ENCODE results near the gene ABHD11. TPM values are rescaled to one million over a fixed set of nuclear protein-coding genes. Genes with fewer than 3 reads are reported as not detected.
A peak's percentile ranks its signal among the peaks of the same experiment; 100 is the strongest.

ABHD11 gene
- total and polyA plus RNA-seq, 9 of the 15 experiments (the other 6 are each of a cell fraction or from before 2014, with no cell fraction given) = 7.7 to 44.2 (median 18.9) TPM

GRCh38 chr7:73699370-73700068, 39.1 kb downstream of the ABHD11 start:
- 87% methylated on average over 15 of the region's 15 CpGs for WGBS (ENCODE audit: insufficient coverage, low coverage, missing lambda C conversion rate)
- ATAC-seq (peak; percentile 2; the same call in 1 of the 3 replicates), FAIRE-seq (no peak), DNase-seq (ENCODE audit: extremely low read depth in 1 of 4, low spot score in 3 of 4) (no peak)
- no TSS peak for BruUV-seq (replicated peaks)
- in situ Hi-C loops (cut with MboI) (no loop called here), intact Hi-C loops (cut with micrococcal nuclease) (no loop called here)
- peaks cover 19% of the 10 kb centered on the region for H4K20me1 ChIP-seq (replicated peaks; ENCODE audit: control insufficient read depth, insufficient read depth, low read length)
- peak overlapping the region in 1 of 2 experiments; percentile 61; a peak in 2 of 4 replicates for H3K9ac ChIP-seq (ENCODE audit: insufficient read depth in 1 of 2, low read depth in 2 of 2, low read length in 2 of 2)
- H3K9me1 ChIP-seq (ENCODE audit: control insufficient read depth, insufficient read depth, low read length) = no peaks in the 10 kb centered on the region
- H3K36me3 ChIP-seq (ENCODE audit: control insufficient read depth, insufficient read depth, low read length) = peaks cover 69% of the 10 kb centered on the region; the same call in 2 of the 3 replicates
- no peaks in the 10 kb centered on the region for H3K9me3 ChIP-seq (replicated peaks; ENCODE audit: control insufficient read depth, insufficient read depth, low read depth, low read length)
- no peaks in the 10 kb centered on the region; a peak in 1 of 5 replicates for H3K27me3 ChIP-seq (ENCODE audit: control insufficient read depth in 2 of 2, insufficient read depth in 2 of 2, low read length in 2 of 2)
- H3K4me2 ChIP-seq (ENCODE audit: insufficient read depth, low read length) = no peak overlapping the region
- no peak overlapping the region for H3K27ac ChIP-seq (ENCODE audit: extremely low read depth, low read depth, low read length)
- H3K4me3 ChIP-seq = no peak overlapping the region
- CTCF ChIA-PET (ENCODE audit: low intra/inter-chr PET ratio) = no interaction called here
- POLR2A ChIA-PET = interaction anchor here (0.6 to 2.3 kb wide), 6 partner anchors 8 to 100 kb away, joined by 3 to 10 read pairs (median 3); no protein-coding TSS in a partner anchor
- H2AFZ ChIP-seq (ENCODE audit: low read depth, low read length) = no peak overlapping the region
- peaks cover 9 to 40% of the 10 kb centered on the region in 2 experiments; a peak in 4 of 5 replicates for H3K4me1 ChIP-seq (replicated peaks in 1 of 2; ENCODE audit: control insufficient read depth in 2 of 2, insufficient read depth in 2 of 2, low read length in 2 of 2)
- no peaks in the 10 kb centered on the region for H3K79me2 ChIP-seq (ENCODE audit: control insufficient read depth, insufficient read depth, low read length)
- no peak for TF ChIP-seq NCOA4 (IDR thresholded peaks at IDR 0.05; ENCODE audit: partially characterized antibody)
- no peak for TF ChIP-seq PREB (CRISPR knock-in tag; IDR thresholded peaks at IDR 0.05)
- TF ChIP-seq ZNF445 (CRISPR knock-in tag; IDR thresholded peaks at IDR 0.05; ENCODE audit: low read depth) = no peak
- TF ChIP-seq MTA2 (IDR thresholded peaks at IDR 0.05; ENCODE audit: low read depth) = no peak
- TF ChIP-seq KLF13 (tag; IDR thresholded peaks at IDR 0.05; ENCODE audit: borderline replicate concordance, low read depth) = no peak
- peak; percentile 47 for TF ChIP-seq RBFOX2 (IDR thresholded peaks at IDR 0.05; ENCODE audit: low read depth, low read length)
- 0 out of 6 replicates have a peak, but pooled peaks of 1 of the 3 experiments have one; percentile 15 for TF ChIP-seq CTCF (IDR thresholded peaks at IDR 0.05 in 2 of 3, conservative IDR thresholded peaks at IDR 0.05 in 1 of 3; ENCODE audit: insufficient read depth in 2 of 3, low read depth in 1 of 3, low read length in 3 of 3)
- no peak for TF ChIP-seq LEF1 (IDR thresholded peaks at IDR 0.05)
- 0 out of 2 replicates have a peak, but pooled peaks have one; percentile 23 for TF ChIP-seq TFAP4 (CRISPR knock-in tag; IDR thresholded peaks at IDR 0.05; ENCODE audit: borderline replicate concordance)
- no peak for TF ChIP-seq PKNOX1 (IDR thresholded peaks at IDR 0.05)
- no peak for TF ChIP-seq RFX7 (CRISPR knock-in tag; IDR thresholded peaks at IDR 0.05)
- TF ChIP-seq RAD21 (CRISPR knock-in tag; conservative IDR thresholded peaks at IDR 0.05 in 1 of 2, IDR thresholded peaks at IDR 0.05 in 1 of 2) = no peak
- TF ChIP-seq, protein P1, sequence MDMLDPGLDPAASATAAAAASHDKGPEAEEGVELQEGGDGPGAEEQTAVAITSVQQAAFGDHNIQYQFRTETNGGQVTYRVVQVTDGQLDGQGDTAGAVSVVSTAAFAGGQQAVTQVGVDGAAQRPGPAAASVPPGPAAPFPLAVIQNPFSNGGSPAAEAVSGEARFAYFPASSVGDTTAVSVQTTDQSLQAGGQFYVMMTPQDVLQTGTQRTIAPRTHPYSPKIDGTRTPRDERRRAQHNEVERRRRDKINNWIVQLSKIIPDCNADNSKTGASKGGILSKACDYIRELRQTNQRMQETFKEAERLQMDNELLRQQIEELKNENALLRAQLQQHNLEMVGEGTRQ (CRISPR knock-in tag; IDR thresholded peaks at IDR 0.05) = no peak
- peak; percentile 64 for TF ChIP-seq POLR2A (conservative IDR thresholded peaks at IDR 0.05)

Data from K562 (cell line).